Stimulated activated naive CD8-positive, alpha-beta T cell treated with anti-CD3 and anti-CD28 coated beads, Interleukin-15, Interleukin-2, amounts not matched to agents 100 ng/mL and 50 ng/mL, for 24 hours (primary cell): ENCODE measurements around the gene LRRC15.

ENCODE experiments used
- H3K27ac Mint-ChIP-seq: one replicate; pipeline ENCODE4 v1.8.0; 2021; ENCODE audit warnings: mild to moderate bottlenecking, mixed read lengths
- H3K27me3 Mint-ChIP-seq: one replicate; pipeline ENCODE4 v1.8.0; 2021; ENCODE audit warnings: mixed read lengths
- H3K36me3 Mint-ChIP-seq: one replicate; pipeline ENCODE4 v1.8.0; 2021; ENCODE audit warnings: low read depth, mixed read lengths
- H3K4me1 Mint-ChIP-seq: one replicate; pipeline ENCODE4 v1.8.0; 2021; ENCODE audit warnings: low read depth, mixed read lengths
- H3K4me3 Mint-ChIP-seq: one replicate; pipeline ENCODE4 v1.8.0; 2021; ENCODE audit warnings: mild to moderate bottlenecking, mixed read lengths
- H3K9me3 Mint-ChIP-seq: one replicate; pipeline ENCODE4 v1.8.0; 2021; ENCODE audit warnings: mixed read lengths

Gene LRRC15

DNA sequence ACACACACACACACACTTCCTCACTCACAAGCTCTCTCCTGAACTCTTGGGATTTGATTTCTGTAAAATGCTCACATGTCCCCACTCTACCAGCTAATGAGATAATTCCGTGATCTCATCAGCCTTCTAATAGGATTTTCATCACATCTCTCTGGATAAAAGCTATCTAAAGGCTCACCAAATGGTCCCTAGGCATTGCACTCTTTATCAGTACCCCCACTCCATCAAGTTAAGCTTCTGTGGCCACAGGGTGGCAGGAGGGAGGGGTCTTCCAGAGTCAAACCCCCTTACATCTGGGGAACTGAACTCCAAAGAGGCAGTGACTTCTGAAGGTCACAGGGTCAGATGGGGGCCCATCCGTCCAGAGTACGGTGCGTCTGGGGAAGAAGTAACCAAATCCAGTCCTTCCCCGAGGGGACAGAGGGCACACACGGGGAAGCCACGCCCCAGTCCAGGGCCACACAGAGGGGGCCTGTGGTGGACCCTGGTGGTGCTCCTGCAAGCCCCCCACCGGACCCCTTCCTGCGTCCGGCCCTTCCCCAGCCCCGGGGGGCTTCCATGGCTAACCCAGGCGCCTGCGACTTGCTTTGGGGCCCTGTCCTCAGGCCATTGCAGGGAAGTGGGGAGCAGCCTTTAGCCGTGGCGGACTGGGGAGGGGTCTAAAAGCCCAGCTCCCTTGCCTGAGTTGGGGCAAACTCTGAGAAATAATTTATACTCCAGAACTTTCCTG lies 44.0 kb downstream of the LRRC15 start:
- Mint-ChIP-seq H3K27me3 (peaks cover 20% of the 10 kb centered on the region), H3K4me1 (peaks cover 8% of the 10 kb centered on the region), H3K27ac (no peak overlapping the region), H3K36me3 (no peaks in the 10 kb centered on the region), H3K4me3 (no peak overlapping the region), H3K9me3 (no peaks in the 10 kb centered on the region)

DNA sequence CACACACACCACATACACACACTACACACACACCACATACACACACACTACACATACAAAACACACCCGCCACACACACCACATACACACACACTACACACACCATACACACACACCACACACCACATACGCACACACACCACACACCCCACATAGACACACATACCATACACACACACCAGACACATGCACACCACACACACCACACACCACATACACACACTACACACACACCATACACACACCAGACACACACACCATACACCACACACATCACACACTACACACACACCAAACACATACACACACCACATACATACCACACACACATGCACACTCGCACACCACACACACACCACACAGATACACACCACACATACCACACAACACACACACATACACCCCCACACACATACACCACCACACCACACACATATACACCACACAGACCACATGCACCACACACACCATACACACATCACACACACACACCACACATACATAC lies 44.7 kb downstream of the LRRC15 start:
- peaks cover 8% of the 10 kb centered on the region for H3K4me1 Mint-ChIP-seq
- no peaks in the 10 kb centered on the region for H3K36me3 Mint-ChIP-seq
- H3K9me3 Mint-ChIP-seq: peaks cover under 1% of the 10 kb centered on the region
- no peak overlapping the region for H3K4me3 Mint-ChIP-seq
- H3K27ac Mint-ChIP-seq: no peak overlapping the region
- H3K27me3 Mint-ChIP-seq: peaks cover 18% of the 10 kb centered on the region

DNA sequence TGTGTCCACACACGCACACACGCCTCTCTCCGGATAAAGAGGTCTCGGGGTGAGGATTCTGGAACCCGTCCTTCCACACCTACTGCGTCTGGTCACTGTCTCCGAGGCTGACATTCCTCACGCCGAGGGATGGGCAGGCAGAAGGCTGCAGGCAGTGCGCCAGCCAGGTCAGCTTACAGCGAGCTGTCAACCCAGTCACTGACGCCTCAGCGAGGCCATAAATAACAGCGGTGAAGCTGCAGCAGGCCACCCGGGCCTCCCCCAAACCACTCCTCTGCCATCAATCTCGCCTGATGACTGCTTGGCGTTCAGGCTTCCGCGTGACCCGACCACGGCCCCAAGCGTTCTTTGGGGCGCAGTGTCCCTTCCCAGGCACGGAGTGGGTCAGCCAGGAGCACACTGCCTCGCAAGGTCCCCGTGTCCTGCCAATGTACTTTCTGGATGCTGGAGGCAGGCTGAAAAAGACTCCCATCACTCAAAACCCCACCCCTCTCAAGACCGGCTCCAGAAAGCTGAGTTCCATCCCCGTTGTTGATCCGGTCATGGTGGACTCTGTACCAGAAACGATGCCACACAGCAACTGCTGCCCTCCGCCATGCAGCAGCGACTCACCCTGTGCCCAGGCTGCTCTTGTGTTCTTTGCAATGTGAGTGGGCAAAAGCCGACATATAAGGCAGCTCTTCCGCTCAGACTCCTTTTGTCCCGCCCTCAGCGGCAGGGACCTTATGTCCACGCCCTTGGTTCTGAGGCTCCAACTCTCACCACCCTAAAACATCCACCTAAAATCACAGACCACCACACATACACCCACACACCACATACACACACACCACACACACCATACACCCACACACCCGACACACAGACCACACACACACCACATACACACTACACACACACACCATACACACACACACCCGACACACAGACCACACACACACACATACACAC lies 45.5 kb downstream of the LRRC15 start:
- peaks cover 9% of the 10 kb centered on the region for H3K9me3 Mint-ChIP-seq
- H3K27me3 Mint-ChIP-seq: peaks cover 25% of the 10 kb centered on the region
- H3K4me1 Mint-ChIP-seq: peaks cover 8% of the 10 kb centered on the region
- H3K4me3 Mint-ChIP-seq: no peak overlapping the region
- no peak overlapping the region for H3K27ac Mint-ChIP-seq
- H3K36me3 Mint-ChIP-seq: no peaks in the 10 kb centered on the region

DNA sequence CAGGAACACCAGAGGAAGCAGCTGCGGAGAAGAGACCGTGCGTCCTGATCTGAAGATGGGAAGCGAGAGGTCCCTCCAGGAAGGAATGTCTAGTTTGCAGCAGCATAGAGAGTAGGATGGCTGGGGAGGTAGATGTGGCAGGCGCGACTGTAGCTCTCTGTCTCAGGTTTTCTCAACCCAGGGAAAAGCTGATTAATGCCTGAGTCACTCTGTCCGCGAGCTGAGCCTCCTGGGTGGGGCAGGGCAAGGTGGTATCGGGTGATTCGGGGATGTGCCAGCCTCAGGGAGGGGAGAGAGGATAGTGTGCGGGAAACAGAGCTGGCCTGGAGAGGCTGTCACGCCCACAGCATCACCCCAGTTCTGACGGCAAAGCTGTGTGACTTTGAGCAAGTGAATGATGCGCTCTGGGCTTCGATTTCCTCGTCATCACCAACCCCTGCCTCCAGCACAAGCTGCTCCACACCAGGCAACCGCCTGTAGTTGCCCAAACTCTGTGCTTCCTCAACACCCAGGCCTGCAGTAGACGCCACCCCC lies 46.8 kb downstream of the LRRC15 start:
- Mint-ChIP-seq H3K9me3 (peaks cover 11% of the 10 kb centered on the region), H3K4me1 (peaks cover 8% of the 10 kb centered on the region), H3K27me3 (peaks cover 31% of the 10 kb centered on the region), H3K4me3 (no peak overlapping the region), H3K36me3 (no peaks in the 10 kb centered on the region), H3K27ac (no peak overlapping the region)

DNA sequence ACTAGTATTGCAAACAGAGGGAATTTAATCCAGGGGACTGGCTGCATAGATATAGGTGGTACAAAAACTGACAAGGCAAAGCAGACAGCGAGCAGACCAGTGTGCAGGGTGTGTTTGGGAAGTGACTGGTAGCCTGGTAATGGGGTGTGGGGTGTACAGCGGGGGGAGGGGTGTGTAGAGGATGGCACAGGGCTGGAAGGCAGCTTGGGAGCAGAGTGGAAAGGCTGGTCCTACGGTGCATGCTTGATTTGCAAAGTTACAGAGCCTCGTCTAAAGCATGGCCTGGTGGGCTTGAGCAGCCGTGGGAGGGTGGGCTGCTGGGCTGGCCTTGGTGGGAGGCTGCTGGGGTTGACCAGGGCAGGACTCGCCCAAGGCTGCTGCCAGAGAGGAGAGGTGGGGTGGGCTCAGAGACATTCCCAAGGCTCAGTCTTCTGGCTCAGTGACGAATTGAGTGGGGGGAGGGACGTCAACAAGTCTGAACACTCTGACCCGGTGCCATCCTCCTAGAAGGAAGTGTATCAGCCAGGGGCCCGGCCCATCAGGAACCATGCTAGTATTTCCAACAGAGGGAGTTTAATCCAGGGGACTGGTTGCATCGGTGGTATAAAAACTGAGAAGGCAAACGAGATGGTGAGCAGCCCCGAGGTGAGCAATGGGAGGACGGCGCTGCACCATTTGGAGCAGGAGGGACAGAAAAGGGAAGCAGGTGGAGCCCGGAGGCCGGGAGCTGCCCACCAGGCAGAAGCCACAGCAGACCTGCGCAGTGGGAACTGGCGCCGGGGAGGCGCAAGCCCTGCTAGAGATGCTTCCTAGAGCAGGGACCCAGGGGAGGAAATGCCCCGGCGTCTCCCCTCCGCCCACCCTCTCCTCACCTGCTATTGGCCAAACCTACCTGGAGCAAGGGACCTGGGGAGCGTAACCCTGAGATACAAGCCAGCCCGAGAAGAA lies 47.6 kb downstream of the LRRC15 start:
- peaks cover 11% of the 10 kb centered on the region for H3K9me3 Mint-ChIP-seq
- no peak overlapping the region for H3K4me3 Mint-ChIP-seq
- H3K27ac Mint-ChIP-seq: no peak overlapping the region
- H3K4me1 Mint-ChIP-seq: peaks cover 8% of the 10 kb centered on the region
- H3K27me3 Mint-ChIP-seq: peaks cover 37% of the 10 kb centered on the region
- H3K36me3 Mint-ChIP-seq: no peaks in the 10 kb centered on the region

DNA sequence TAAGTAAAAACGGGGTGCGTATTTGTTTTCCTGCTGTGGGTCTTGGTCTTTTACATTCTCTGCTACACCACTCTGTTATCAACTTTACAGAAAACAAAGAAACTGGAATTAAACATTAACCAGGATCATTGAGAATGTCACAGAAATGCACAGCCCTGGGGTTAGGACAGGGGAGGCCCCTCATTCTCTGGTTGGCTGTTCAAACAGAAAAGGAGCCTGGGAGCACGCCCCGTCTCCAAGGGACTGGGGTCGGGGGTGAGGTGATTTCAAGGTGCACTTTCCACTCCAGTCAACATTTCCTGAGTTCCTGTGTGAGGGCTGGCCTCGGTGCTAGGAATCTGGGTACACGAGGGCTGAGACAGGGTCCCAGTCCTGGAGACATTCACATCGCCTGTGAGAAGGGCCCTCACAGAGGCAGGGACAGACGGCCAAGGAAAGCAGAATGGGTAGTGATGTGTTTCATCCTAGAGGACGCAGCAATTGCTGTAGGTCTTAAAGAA lies 48.7 kb downstream of the LRRC15 start:
- Mint-ChIP-seq H3K9me3 (peaks cover 11% of the 10 kb centered on the region), H3K27me3 (peaks cover 46% of the 10 kb centered on the region), H3K27ac (no peak overlapping the region)

DNA sequence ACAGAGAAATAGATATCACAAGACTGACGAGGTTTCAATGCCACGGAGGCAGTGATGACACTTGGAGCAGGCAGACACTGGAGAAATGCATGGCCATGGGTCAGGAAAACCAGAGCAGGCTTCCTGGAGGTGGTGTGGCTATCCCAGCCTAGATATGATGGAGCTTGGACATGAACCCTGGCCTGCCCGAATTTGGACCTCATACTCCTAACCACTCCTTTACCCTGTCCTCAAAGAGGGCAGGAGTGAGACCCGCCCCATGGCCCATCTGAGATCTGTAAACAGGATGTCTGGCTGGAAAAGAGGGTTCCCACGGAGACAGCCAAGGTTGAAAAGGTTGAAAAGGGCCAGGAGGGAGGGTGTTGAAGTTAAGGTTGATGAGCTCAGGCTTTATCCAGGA lies 49.4 kb downstream of the LRRC15 start:
- peaks cover 49% of the 10 kb centered on the region for H3K27me3 Mint-ChIP-seq
- H3K36me3 Mint-ChIP-seq: no peaks in the 10 kb centered on the region
- peak overlapping the region; percentile 17 for H3K27ac Mint-ChIP-seq
- peaks cover 11% of the 10 kb centered on the region for H3K9me3 Mint-ChIP-seq
- no peak overlapping the region for H3K4me3 Mint-ChIP-seq
- H3K4me1 Mint-ChIP-seq: peaks cover 12% of the 10 kb centered on the region

More for the DNA sequence above, 48.7 kb downstream of the LRRC15 start:
- no peaks in the 10 kb centered on the region for H3K36me3 Mint-ChIP-seq
- no peak overlapping the region for H3K4me3 Mint-ChIP-seq
- H3K4me1 Mint-ChIP-seq: peaks cover 8% of the 10 kb centered on the region

DNA sequence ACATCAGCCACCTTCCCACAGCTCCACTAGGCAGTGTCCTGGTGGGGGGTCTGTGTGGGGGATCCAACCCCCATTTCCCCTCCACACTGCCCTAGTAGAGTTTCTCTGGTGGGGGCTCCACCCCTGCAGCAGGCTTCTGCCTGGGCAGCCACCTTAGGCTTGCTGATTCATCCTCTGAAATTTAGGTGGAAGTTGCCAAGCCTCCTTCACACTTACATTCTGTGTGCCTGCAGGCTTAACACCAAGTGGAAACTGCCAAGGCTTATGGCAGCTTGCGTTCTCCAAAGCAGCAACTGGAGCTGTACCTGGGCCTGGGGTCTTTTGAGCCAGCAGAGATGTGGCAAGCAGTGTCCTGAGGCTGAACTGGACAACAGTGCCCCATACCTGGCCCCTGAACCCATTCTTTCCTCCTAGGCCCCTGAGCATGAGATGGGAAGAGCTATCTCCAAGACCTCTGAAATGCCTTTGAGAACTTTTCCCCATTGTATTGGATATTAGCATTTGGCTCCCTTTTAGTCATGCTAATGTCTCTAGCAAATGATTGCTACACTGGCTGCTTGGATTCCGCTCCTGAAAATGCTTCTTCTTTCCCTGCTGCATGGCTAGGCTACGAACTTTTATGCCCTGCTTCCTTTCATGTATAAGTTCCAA lies 50.9 kb downstream of the LRRC15 start:
- Mint-ChIP-seq H3K27me3 (peaks cover 55% of the 10 kb centered on the region), H3K9me3 (peaks cover 11% of the 10 kb centered on the region), H3K36me3 (no peaks in the 10 kb centered on the region), H3K4me3 (no peak overlapping the region), H3K27ac (no peak overlapping the region), H3K4me1 (peaks cover 15% of the 10 kb centered on the region)

DNA sequence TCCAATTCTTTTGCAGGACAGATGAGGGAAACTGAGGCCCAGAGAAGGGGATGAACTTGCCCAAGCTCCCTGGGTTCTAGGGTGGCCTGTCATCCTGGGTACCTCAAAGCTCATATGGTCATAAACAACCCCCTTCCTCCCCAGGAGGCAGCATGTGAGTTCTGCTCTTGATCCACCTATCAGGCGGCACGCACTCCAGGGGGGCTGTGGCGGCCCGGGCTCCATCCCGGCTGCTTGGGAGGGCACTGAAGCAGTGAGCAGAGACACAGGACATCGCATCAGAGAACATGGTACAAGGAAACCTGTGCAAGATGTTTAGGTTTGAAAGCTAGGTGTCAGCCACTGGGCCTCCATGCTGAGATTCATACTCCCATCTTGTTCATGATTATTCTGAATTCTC lies 52.6 kb downstream of the LRRC15 start:
- Mint-ChIP-seq H3K27me3 (peaks cover 46% of the 10 kb centered on the region), H3K4me1 (peaks cover 7% of the 10 kb centered on the region), H3K4me3 (no peak overlapping the region), H3K9me3 (peaks cover 11% of the 10 kb centered on the region), H3K27ac (no peak overlapping the region), H3K36me3 (no peaks in the 10 kb centered on the region)

DNA sequence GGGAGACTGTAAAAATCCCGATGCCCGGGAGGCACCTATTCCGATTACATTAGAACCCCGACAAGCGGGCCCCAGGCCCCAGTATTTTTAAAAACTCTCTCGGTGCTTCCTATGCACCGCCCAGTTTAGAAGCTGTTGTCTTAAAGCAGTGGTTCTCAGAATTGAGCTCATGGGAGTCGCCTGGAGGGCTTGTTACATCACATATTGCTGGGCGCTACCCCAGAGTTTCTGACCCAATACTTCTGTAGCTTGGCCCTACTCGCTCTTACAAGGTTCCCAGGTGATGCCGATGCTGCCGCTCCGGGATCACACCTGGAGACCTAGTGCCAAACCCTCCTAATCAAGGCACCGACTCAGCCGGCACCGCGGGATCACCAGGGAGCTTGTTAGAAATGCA lies 53.6 kb downstream of the LRRC15 start:
- no peaks in the 10 kb centered on the region for H3K36me3 Mint-ChIP-seq
- H3K4me3 Mint-ChIP-seq: no peak overlapping the region
- H3K4me1 Mint-ChIP-seq: peaks cover 7% of the 10 kb centered on the region
- no peak overlapping the region for H3K27ac Mint-ChIP-seq
- peaks cover 48% of the 10 kb centered on the region for H3K27me3 Mint-ChIP-seq
- peaks cover 11% of the 10 kb centered on the region for H3K9me3 Mint-ChIP-seq

DNA sequence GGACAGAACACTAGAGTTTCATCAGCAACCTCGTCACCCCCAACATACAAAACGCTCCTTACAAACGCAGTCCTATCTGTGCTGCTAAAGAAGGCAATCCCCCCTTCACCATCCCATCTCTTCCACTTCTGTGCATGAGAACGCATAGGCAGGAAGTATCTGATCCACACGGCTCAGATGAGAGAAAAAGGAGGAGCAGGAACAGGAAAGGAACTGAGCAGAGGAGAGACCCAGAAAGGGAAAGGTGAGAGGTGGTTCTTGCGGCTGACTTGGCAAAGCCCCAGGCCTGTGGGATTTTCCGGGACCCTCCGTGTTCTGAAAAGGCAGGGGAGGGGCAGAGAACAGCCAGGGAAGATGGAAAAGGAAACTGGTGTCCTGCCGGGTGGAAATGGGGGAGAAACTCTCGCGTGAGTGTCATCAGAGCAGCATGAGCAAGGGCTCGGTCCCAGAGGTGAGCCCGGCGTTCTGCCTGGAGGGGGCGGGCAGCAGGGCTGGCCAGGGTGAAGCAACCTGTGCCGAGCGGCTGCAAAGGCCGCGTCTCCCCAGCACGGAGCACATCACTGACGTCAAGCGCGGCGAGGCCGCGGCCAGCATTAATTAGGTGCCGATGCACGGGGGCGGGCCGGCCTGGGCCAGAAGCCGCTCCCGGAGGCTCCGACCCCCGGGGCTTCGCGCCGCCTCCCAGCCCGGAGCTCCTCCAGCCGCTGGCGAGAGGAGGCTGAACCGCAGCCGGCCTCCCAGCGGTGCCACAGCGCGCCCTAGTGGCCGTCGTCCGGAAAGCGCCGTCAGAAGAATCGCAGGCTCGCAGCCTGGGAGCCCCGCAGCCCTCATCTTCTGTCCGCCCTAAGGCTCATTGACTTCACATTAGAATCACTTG lies 54.2 kb downstream of the LRRC15 start:
- Mint-ChIP-seq H3K4me1 (peaks cover 7% of the 10 kb centered on the region), H3K9me3 (peaks cover 11% of the 10 kb centered on the region), H3K36me3 (no peaks in the 10 kb centered on the region), H3K4me3 (peak overlapping the region; percentile 81), H3K27me3 (peaks cover 51% of the 10 kb centered on the region), H3K27ac (peak overlapping the region; percentile 49)

DNA sequence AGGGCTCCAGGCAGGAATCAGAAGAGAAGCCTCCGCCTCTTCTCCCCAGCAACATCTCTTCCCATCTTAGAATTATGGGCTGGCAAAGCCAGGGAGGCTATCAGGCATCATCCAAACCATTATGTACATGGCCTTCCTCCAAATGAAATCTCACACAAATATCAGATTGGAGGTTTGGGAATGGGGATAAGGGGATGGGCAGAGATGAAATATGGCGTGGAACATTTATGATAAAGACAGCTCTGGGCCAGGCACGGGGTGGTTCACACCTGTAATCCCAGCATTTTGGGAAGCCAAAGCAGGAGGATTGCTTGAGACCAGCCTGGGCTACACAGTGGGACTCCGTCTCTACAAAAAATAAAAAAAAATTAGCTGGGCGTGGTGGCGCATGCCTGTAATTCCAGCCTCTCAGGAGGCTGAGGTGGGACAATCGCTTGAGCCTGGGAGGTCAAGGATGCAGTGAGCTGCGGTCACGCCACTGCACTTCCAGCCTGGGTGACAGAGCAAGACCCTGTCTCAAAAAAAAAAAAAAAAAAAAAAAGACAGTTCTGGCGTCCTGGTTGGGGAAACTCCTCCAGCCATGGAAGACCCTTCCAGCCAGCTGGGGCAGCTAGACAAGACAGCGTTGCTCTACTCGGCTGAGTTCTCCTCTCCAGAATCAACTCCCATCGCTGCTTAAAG lies 55.0 kb downstream of the LRRC15 start:
- Mint-ChIP-seq H3K27me3 (peaks cover 47% of the 10 kb centered on the region), H3K36me3 (no peaks in the 10 kb centered on the region), H3K4me3 (no peak overlapping the region), H3K9me3 (peaks cover 7% of the 10 kb centered on the region), H3K27ac (peak overlapping the region; percentile 49), H3K4me1 (peaks cover 7% of the 10 kb centered on the region)
